A673 (cell line): Measurements from ENCODE around the gene RPH3AL. TPM values are rescaled to one million over a fixed set of nuclear protein-coding genes. Genes with fewer than 3 reads are reported as not detected.

ENCODE experiments used
- BruUV-seq: library from RNA; stranded (reverse); fragments of 400-500 nt; replicated peaks from 2 replicates; lab custom pipeline; 2021; lab: Mats Ljungman, UMichigan
- CTCF ChIA-PET: fragments of 300-600 bp; sonication (Branson Sonifier 250); formaldehyde crosslinking; loops from one replicate; lab custom pipeline; 2022; ENCODE audit warnings: antibody characterized with exemption; lab: Charles Lee
- POLR2A ChIA-PET: fragments of 300-600 bp; sonication (Branson Sonifier 250); formaldehyde crosslinking; loops from one replicate; lab custom pipeline; 2022; ENCODE audit warnings: antibody characterized with exemption; ENCODE audit not compliant: low non-redundant PET; lab: Charles Lee
- DNase-seq: peaks from one replicate; pipeline ENCODE4 v3.0.0-alpha.2; 2015; ENCODE audit warnings: low spot score
- H3K27ac ChIP-seq: fragments of 200-600 bp; sonication (generic); 2 replicates; pipeline ENCODE4 v1.5.1; 2016; ENCODE audit warnings: mixed run types, low read depth, mild to moderate bottlenecking, mixed read lengths, antibody characterized with exemption, low read length; ENCODE audit not compliant: poor library complexity, severe bottlenecking
- H3K27me3 ChIP-seq: fragments of 200-600 bp; sonication (generic); replicated peaks from 2 replicates; pipeline ENCODE4 v1.6.1; 2017; ENCODE audit warnings: mixed run types, low read depth, mild to moderate bottlenecking, mixed read lengths, antibody characterized with exemption, low read length; ENCODE audit not compliant: insufficient read depth, poor library complexity
- H3K36me3 ChIP-seq: fragments of 200-600 bp; sonication (generic); 2 replicates; pipeline ENCODE4 v1.6.1; 2016; ENCODE audit warnings: mixed run types, mild to moderate bottlenecking, mixed read lengths, antibody characterized with exemption, low read length; ENCODE audit not compliant: insufficient read depth, poor library complexity, severe bottlenecking
- H3K4me1 ChIP-seq: fragments of 200-600 bp; sonication (generic); 2 replicates; pipeline ENCODE4 v1.6.1; 2017; ENCODE audit warnings: mixed run types, mild to moderate bottlenecking, mixed read lengths, antibody characterized with exemption, low read length; ENCODE audit not compliant: insufficient read depth, poor library complexity, severe bottlenecking
- H3K4me3 ChIP-seq: fragments of 200-600 bp; sonication (generic); 2 replicates; pipeline ENCODE4 v1.5.1; 2016; ENCODE audit warnings: low read depth, mixed run types, mild to moderate bottlenecking, mixed read lengths, low read length; ENCODE audit not compliant: poor library complexity, severe bottlenecking
- H3K9me3 ChIP-seq: fragments of 200-600 bp; sonication (generic); 2 replicates; pipeline ENCODE4 v1.6.1; 2016; ENCODE audit warnings: mixed run types, low read depth, mild to moderate bottlenecking, mixed read lengths, antibody characterized with exemption, low read length; ENCODE audit not compliant: poor library complexity, severe bottlenecking
- EZH2 ChIP-seq: fragments of 200-600 bp; sonication (generic); IDR thresholded peaks from 2 replicates; pipeline ENCODE4 v1.6.1; 2017; ENCODE audit warnings: borderline replicate concordance, low read depth, mild to moderate bottlenecking, mixed read lengths, antibody characterized with exemption, low read length; ENCODE audit not compliant: poor library complexity, severe bottlenecking
- intact Hi-C: fragments of 100-400 bp; cut with micrococcal nuclease; formaldehyde crosslinking; loops from one replicate; pipeline ENCODE4 v1.10.0; 2022; ENCODE audit not compliant: unreplicated experiment
- total RNA-seq: library from RNA; stranded (reverse); gene quantifications from 2 replicates; pipeline ENCODE4 v1.2.3, GENCODE V29; 2021
- TF ChIP-seq, protein P1 (sequence below): fragments of 300-800, 200-600 bp; sonication (generic); conservative IDR thresholded peaks from 2 replicates; pipeline ENCODE4 v1.5.1; 2017; ENCODE audit warnings: low read depth, mild to moderate bottlenecking, antibody characterized with exemption, low read length, moderate library complexity, mixed read lengths

The RPH3AL gene
- total RNA-seq, 1 experiment from 2014 or later: 0.82 TPM

DNA sequence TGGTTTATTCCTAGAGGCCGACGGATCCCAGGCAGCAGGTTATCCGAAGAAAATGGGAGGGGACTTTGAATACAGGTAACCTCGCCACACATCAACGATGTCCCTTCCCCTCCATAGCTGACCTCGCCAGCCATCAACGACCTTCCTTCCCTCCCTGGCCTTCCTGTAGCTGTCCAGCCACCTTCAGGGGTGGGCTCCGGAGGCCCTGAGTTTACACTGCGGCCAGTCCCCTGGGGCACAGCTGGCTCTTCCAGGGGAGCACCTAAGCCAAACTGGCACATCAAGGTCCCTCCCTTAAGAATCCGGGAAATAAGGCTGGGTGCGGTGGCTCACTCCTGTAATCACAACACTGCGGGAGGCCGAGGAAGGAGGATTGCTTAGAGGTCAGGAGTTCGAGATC is 10.1 kb upstream of the RPH3AL start:
- POLR2A ChIA-PET: no interaction called here
- DNase-seq: no peak
- no peaks in the 10 kb centered on the region for H3K36me3 ChIP-seq
- H3K27me3 ChIP-seq: no peaks in the 10 kb centered on the region
- CTCF ChIA-PET: no interaction called here
- H3K27ac ChIP-seq: no peak overlapping the region
- H3K4me1 ChIP-seq: no peaks in the 10 kb centered on the region
- no peaks in the 10 kb centered on the region for H3K9me3 ChIP-seq
- TF ChIP-seq EZH2: no peak
- TF ChIP-seq, protein P1, sequence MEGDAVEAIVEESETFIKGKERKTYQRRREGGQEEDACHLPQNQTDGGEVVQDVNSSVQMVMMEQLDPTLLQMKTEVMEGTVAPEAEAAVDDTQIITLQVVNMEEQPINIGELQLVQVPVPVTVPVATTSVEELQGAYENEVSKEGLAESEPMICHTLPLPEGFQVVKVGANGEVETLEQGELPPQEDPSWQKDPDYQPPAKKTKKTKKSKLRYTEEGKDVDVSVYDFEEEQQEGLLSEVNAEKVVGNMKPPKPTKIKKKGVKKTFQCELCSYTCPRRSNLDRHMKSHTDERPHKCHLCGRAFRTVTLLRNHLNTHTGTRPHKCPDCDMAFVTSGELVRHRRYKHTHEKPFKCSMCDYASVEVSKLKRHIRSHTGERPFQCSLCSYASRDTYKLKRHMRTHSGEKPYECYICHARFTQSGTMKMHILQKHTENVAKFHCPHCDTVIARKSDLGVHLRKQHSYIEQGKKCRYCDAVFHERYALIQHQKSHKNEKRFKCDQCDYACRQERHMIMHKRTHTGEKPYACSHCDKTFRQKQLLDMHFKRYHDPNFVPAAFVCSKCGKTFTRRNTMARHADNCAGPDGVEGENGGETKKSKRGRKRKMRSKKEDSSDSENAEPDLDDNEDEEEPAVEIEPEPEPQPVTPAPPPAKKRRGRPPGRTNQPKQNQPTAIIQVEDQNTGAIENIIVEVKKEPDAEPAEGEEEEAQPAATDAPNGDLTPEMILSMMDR: no peak
- no TSS peak for BruUV-seq
- intact Hi-C loops: no loop called here
- no peak overlapping the region for H3K4me3 ChIP-seq

DNA sequence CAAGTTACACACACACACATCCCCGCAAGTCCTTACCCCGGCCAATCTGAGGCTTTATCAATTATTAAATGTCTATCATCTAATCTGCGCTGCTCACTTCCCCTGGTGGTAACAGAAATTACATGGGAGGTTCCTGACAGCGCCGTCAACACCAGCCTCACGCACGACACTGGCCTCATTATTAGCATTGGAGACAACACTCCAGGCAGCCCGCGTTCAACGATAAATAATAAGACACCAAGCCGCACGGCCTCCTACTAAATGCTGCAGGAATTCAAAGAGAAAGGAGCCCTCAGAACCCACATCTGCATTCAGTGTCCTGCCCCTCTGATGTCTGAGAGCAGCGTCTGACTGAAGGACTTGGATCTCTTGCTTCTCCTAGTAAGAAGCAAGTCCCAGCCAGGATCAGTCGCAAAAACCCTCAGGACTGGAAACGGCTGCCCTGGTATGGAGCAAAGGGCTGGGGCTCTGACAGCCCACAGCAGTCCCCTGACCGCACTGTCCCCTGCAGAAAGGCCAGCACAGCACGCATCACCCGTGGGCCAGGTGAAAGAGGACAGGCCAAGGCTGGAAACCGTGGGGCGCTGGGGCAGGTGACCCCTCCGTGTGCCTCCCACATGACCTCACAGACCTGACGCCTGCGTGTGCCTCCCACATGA is 7.6 kb upstream of the RPH3AL start:
- ChIA-PET CTCF (no interaction called here), POLR2A (no interaction called here)
- no peaks in the 10 kb centered on the region for H3K9me3 ChIP-seq
- no peaks in the 10 kb centered on the region for H3K36me3 ChIP-seq
- DNase-seq: no peak
- no TSS peak for BruUV-seq
- intact Hi-C loops: no loop called here
- no peaks in the 10 kb centered on the region for H3K4me1 ChIP-seq
- no peak overlapping the region for H3K4me3 ChIP-seq
- TF ChIP-seq EZH2: no peak
- TF ChIP-seq, protein P1: no peak
- H3K27ac ChIP-seq: no peak overlapping the region
- H3K27me3 ChIP-seq: no peaks in the 10 kb centered on the region

DNA sequence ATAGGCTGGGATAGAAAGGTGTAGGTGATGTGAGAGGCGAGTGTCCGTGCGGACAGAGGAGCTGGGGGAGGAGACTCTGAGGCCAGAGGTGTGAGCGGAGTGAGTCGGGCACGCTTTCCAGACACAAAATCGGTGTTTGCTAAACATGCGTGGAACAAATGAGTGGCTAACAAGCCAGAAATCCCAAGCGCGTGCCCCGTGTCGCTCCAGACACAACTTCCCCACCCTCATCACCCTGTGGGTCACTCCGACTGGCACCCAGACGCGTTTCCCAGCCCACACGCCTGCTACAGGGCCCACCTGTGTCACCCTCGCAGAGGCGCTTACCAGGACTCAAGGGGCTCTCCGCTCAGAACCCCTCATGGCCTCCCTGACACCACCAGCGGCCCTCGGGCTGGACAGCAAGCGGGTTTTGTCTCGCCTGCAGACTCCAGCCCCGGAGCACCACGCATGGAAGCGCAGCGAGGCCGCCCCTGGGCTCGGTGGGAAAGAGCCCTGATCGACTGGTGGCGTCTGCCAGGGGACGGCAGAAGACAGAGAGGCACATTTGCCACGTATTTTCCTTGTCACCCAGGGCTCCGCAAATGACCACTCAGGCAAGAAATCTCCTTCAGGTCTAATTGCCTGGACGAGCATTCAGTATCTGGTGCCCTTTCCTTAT is 6.0 kb upstream of the RPH3AL start:
- no peak overlapping the region for H3K4me3 ChIP-seq
- no peak for TF ChIP-seq EZH2
- TF ChIP-seq, protein P1: no peak
- intact Hi-C loops: no loop called here
- H3K27me3 ChIP-seq: no peaks in the 10 kb centered on the region
- DNase-seq: no peak
- H3K27ac ChIP-seq: no peak overlapping the region
- H3K36me3 ChIP-seq: no peaks in the 10 kb centered on the region
- no peaks in the 10 kb centered on the region for H3K4me1 ChIP-seq
- no TSS peak for BruUV-seq
- no peaks in the 10 kb centered on the region for H3K9me3 ChIP-seq
- CTCF ChIA-PET: no interaction called here
- POLR2A ChIA-PET: interaction anchor here (0.6 kb wide), 1 partner anchor 544 kb away, joined by 3 read pairs; no protein-coding TSS in a partner anchor
